GM23338 (cell line): Measurements from ENCODE around the gene ACOT6. TPM values are rescaled to one million over a fixed set of nuclear protein-coding genes. Genes with fewer than 3 reads are reported as not detected.

Experiments
- ATAC-seq: fragments of 200-7000 bp; cut with Tn5 transposase; 3 replicates; pipeline ENCODE4 v1.9.1; 2020
- DNase-seq: peaks from one replicate; pipeline ENCODE4 v3.0.0-alpha.2; 2015; ENCODE audit warnings: low spot score
- H2AFZ ChIP-seq: fragments of 200-600 bp; sonication (generic); 2 replicates; pipeline ENCODE4 v1.8.0; 2016; ENCODE audit warnings: antibody characterized with exemption, mild to moderate bottlenecking, moderate library complexity
- H3F3A ChIP-seq: fragments of 200-600 bp; sonication (generic); replicated peaks from 2 replicates; pipeline ENCODE4 v1.8.0; 2017; ENCODE audit warnings: antibody characterized with exemption, mixed run types, low read depth
- H3K27ac ChIP-seq: fragments of 200-600 bp; sonication (generic); 2 replicates; pipeline ENCODE4 v1.6.1; 2016; ENCODE audit warnings: low read depth
- H3K27me3 ChIP-seq: fragments of 200-600 bp; sonication (generic); 2 replicates; pipeline ENCODE4 v1.8.0; 2016; ENCODE audit warnings: mild to moderate bottlenecking, mixed run types, moderate library complexity; ENCODE audit not compliant: insufficient read depth
- H3K36me3 ChIP-seq: fragments of 200-600 bp; sonication (generic); 2 replicates; pipeline ENCODE4 v1.8.0; 2016; ENCODE audit warnings: mild to moderate bottlenecking; ENCODE audit not compliant: insufficient read depth
- H3K4me1 ChIP-seq: fragments of 200-600 bp; sonication (generic); 2 replicates; pipeline ENCODE4 v1.8.0; 2016; ENCODE audit warnings: mild to moderate bottlenecking, moderate library complexity; ENCODE audit not compliant: insufficient read depth
- H3K4me2 ChIP-seq: fragments of 200-600 bp; sonication (generic); 2 replicates; pipeline ENCODE4 v1.7.1; 2017; ENCODE audit warnings: mixed run types
- H3K4me3 ChIP-seq: fragments of 200-600 bp; sonication (generic); 2 replicates; pipeline ENCODE4 v1.6.1; 2016; ENCODE audit warnings: mixed run types
- H3K79me2 ChIP-seq: fragments of 200-600 bp; sonication (generic); replicated peaks from 2 replicates; pipeline ENCODE4 v1.8.0; 2017; ENCODE audit warnings: mild to moderate bottlenecking; ENCODE audit not compliant: insufficient read depth
- H3K9me2 ChIP-seq: fragments of 200-600 bp; sonication (generic); 2 replicates; pipeline ENCODE4 v1.8.0; 2017; ENCODE audit not compliant: insufficient read depth
- H4K20me1 ChIP-seq: fragments of 200-600 bp; sonication (generic); replicated peaks from 2 replicates; pipeline ENCODE4 v1.8.0; 2017; ENCODE audit warnings: mild to moderate bottlenecking; ENCODE audit not compliant: insufficient read depth
- H3K27ac Mint-ChIP-seq: 2 replicates; pipeline ENCODE4 v1.8.0; 2020; ENCODE audit warnings: inconsistent platforms, mild to moderate bottlenecking, moderate library complexity, mixed read lengths
- H3K27me3 Mint-ChIP-seq: 3 replicates; pipeline ENCODE4 v1.8.0; 2022; ENCODE audit warnings: low read depth, mild to moderate bottlenecking, moderate library complexity, mixed read lengths, inconsistent platforms; ENCODE audit not compliant: insufficient read depth, poor library complexity
- H3K36me3 Mint-ChIP-seq: 3 replicates; pipeline ENCODE4 v1.8.0; 2021; ENCODE audit warnings: low read depth, mild to moderate bottlenecking, inconsistent platforms, moderate library complexity, mixed read lengths
- H3K4me1 Mint-ChIP-seq: 3 replicates; pipeline ENCODE4 v1.8.0; 2020; ENCODE audit warnings: mild to moderate bottlenecking, inconsistent platforms, mixed read lengths
- H3K4me3 Mint-ChIP-seq: 3 replicates; pipeline ENCODE4 v1.8.0; 2021; ENCODE audit warnings: moderate library complexity, mild to moderate bottlenecking, inconsistent platforms, mixed read lengths
- H3K9me3 Mint-ChIP-seq: 3 replicates; pipeline ENCODE4 v1.8.0; 2020; ENCODE audit warnings: moderate library complexity, mild to moderate bottlenecking, inconsistent platforms, mixed read lengths
- CREB1 ChIP-seq: fragments of 250-450 bp; sonication (Bioruptor Pico); IDR thresholded peaks from 2 replicates; pipeline ENCODE4 v1.5.0; 2020; ENCODE audit warnings: low read depth, mild to moderate bottlenecking, moderate library complexity
- CTCF ChIP-seq, 2 experiments: fragments of 200-600 bp in 1 of 2; sonication (generic) in 1 of 2; conservative IDR thresholded peaks; 2 replicates each; pipeline versions ENCODE4 v1.5.1 to v1.6.1; 2016 to 2017; ENCODE audit warnings: antibody characterized with exemption in 2 of 2, low read depth in 2 of 2, mild to moderate bottlenecking in 2 of 2, moderate library complexity in 1 of 2
- ETS1 ChIP-seq: IDR thresholded peaks from 2 replicates; pipeline ENCODE4 v1.6.1; 2016; ENCODE audit warnings: antibody characterized with exemption
- EZH2phosphoT487 ChIP-seq: fragments of 200-600 bp; sonication (generic); IDR thresholded peaks from one replicate; pipeline ENCODE4 v1.8.1; 2018; ENCODE audit warnings: antibody characterized with exemption; ENCODE audit not compliant: unreplicated experiment
- JUNB ChIP-seq: IDR thresholded peaks from one replicate; pipeline ENCODE4 v1.6.1; 2016; ENCODE audit warnings: antibody characterized with exemption; ENCODE audit not compliant: unreplicated experiment
- NANOG ChIP-seq: IDR thresholded peaks from 2 replicates; pipeline ENCODE4 v1.6.1; 2016; ENCODE audit warnings: antibody characterized with exemption, borderline replicate concordance
- POLR2AphosphoS5 ChIP-seq: IDR thresholded peaks from 2 replicates; pipeline ENCODE4 v1.6.1; 2016; ENCODE audit warnings: antibody characterized with exemption, low read depth
- REST ChIP-seq: IDR thresholded peaks from one replicate; pipeline ENCODE4 v1.6.1; 2018; ENCODE audit warnings: antibody characterized with exemption; ENCODE audit not compliant: unreplicated experiment
- STAT1 ChIP-seq: IDR thresholded peaks from one replicate; pipeline ENCODE4 v1.6.1; 2016; ENCODE audit warnings: antibody characterized with exemption; ENCODE audit not compliant: unreplicated experiment
- ZNF331 ChIP-seq: fragments of 250-450 bp; sonication (Bioruptor Pico); IDR thresholded peaks from 2 replicates; pipeline ENCODE4 v1.5.0; 2020; ENCODE audit warnings: low read depth, mild to moderate bottlenecking, moderate library complexity
- polyA plus RNA-seq: library from polyadenylated mRNA; unstranded; fragments of >200 nt; fragmentation: Nextera tagmentation; extraction: Ambion mirVana; gene quantifications from 2 replicates; pipeline ENCODE4 v1.2.1, GENCODE V29; 2016
- total RNA-seq: library from RNA; depleted of rRNA; stranded (reverse); fragments of >200 nt; shearing (Covaris generic); gene quantifications from 2 replicates; pipeline ENCODE4 v1.2.3, GENCODE V29; 2014

Gene ACOT6
- total and polyA plus RNA-seq, 2 experiments from 2014 or later: 0.44 to 0.83 TPM

- no peaks in the 10 kb centered on the region for H3K27me3 Mint-ChIP-seq
- DNase-seq (no peak), ATAC-seq (no peak)
- H3K4me1 Mint-ChIP-seq: no peaks in the 10 kb centered on the region; the same call in 2 of the 3 replicates
- peaks cover 34% of the 10 kb centered on the region for H3K9me3 Mint-ChIP-seq
- Histone ChIP-seq H3K4me2 (no peak overlapping the region), H3K79me2 (no peaks in the 10 kb centered on the region), H3K9me2 (0 out of 2 replicates have a peak, but pooled peaks cover 6% of the 10 kb centered on the region), H3K36me3 (no peaks in the 10 kb centered on the region), H3K4me3 (no peak overlapping the region), H2AFZ (no peak overlapping the region), H3K27me3 (no peaks in the 10 kb centered on the region; the same call in 1 of the 2 replicates), H4K20me1 (no peaks in the 10 kb centered on the region), H3K4me1 (no peaks in the 10 kb centered on the region), H3K27ac (no peak overlapping the region), H3F3A (no peaks in the 10 kb centered on the region)
- peaks cover 19% of the 10 kb centered on the region; the same call in 2 of the 3 replicates for H3K36me3 Mint-ChIP-seq
- no peak for TF ChIP-seq ZNF331 (CRISPR knock-in tag)
- no peak for TF ChIP-seq REST
- TF ChIP-seq STAT1: no peak
- no peak for TF ChIP-seq POLR2AphosphoS5
- no peak for TF ChIP-seq ETS1
- TF ChIP-seq CTCF (conservative IDR thresholded peaks at IDR 0.05; ENCODE audit: low read depth in 2 of 2): no peak
- no peak for TF ChIP-seq NANOG
- TF ChIP-seq EZH2phosphoT487: no peak
- no peak for TF ChIP-seq CREB1
- TF ChIP-seq JUNB: no peak
- H3K4me3 Mint-ChIP-seq: no peak overlapping the region
- no peak overlapping the region for H3K27ac Mint-ChIP-seq
These were observed 5.1 kb upstream of the ACOT6 start for GRCh38 chr14:73607241-73607640.
